DMS153 treated with DMSO at 0.1 percent for 48 hours (cell line): Measurements from ENCODE around the gene FGF1.

ENCODE experiments used
- DNase-seq: peaks from one replicate; lab custom pipeline; 2025; ENCODE audit not compliant: unreplicated experiment; lab: John Stamatoyannopoulos, UW

FGF1 gene

DNA sequence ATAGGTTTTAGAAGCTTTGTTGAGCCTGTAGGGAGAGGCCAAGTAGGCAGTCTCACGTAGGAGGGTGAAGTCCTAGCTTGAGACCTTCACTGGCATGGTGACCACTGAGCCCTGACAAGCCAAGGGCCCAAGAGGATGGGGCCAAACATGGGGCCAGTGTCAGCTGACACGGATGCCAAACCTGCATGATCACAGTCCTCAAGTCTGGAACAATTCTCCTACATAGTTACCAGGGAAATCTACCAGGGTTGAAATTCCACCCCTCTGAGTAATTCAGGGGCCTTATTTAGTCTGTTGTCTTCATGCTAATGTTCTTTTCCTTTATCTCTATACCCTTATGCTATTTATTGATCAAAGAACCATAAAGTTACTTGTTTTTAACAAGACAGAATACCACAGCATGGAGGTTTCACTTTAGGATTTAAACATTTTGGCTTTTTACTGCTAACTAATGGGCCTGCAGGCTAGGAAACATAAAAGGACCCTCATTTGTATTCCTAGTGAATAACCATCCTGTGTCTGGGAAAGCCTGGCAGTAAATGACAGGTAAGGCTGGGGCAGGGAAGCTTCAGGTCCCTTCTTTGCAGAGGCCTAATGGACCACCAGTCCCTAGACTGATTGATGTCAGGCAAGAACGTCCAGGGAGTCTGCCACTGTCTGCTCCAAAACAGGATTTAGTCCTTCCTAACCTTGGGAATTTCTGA lies 140.8 kb downstream of the FGF1 start:
- no peak for DNase-seq

DNA sequence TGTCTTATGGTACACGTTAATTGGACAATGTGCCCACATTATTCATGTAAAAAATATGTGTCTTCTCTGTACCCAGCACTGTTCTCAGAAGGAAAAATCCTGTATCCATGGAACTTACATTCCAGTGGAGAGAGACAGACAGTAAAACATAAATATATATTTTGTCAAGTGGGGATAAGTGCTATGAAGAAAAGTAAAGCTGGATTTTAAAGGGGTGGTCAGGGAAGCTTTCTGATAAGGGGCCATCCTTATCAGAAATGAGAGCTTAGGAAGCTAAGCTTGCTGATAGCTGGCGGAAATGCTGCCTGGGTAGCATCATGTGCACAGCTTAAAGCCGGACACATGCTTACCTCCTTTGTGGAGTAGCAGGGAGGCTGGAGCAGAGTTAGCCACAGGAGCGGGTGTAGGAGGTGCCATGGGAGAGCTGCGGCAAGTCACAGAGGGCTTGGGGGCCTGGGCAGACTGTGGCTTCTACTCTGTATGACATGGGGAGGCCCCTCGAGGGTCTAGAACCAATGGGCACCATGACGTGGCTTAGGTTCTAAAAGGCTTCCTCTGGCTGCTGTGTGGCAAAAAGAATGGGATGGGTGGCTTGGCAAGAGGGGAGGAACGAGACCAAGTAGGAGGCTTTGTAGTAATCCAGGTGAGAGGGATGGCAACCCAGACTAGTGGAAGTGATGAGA lies 141.7 kb downstream of the FGF1 start:
- DNase-seq, result no peak

DNA sequence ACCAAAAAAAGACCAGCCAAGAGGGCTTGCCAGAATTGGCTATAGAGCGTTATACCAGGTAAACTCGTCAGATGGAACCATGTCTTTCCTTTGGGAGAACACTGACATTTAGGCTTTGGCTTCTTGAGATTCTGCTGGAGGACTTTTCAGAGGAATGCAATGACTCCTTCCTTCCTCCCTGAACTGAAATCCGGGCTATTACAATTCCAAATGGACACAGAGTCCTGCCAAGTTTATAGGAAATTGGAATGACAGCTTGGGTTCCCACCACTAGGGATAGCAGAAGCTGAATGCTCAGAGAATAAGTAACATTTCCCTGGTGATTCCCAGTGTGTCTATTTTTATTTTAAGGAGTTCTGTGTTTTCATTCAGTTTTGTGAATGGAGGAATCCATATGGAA lies 143.0 kb downstream of the FGF1 start:
- no peak for DNase-seq
